MCF 10A (cell line): ENCODE data around the gene GNAT2. TPM values are rescaled to one million over a fixed set of nuclear protein-coding genes. Genes with fewer than 3 reads are reported as not detected.

Experiments used
- BruUV-seq: library from RNA; stranded (reverse); fragments of 400-500 nt; replicated peaks from 2 replicates; lab custom pipeline; 2021; lab: Mats Ljungman, UMichigan
- CTCF ChIA-PET: fragments of 300-600 bp; sonication (Branson Sonifier 250); formaldehyde crosslinking; extraction: SDS; loops from one replicate; lab custom pipeline; 2021; ENCODE audit warnings: antibody characterized with exemption, inconsistent platforms; lab: Yijun Ruan, JAX
- POLR2A ChIA-PET: fragments of 300-600, 350-650 bp; sonication (Branson Sonifier 250); formaldehyde crosslinking; extraction: SDS; loops from one replicate; lab custom pipeline; 2020; ENCODE audit warnings: antibody characterized with exemption, inconsistent platforms; lab: Yijun Ruan, JAX
- DNase-seq: peaks from one replicate; pipeline ENCODE4 v3.0.0-alpha.2; 2018; ENCODE audit not compliant: unreplicated experiment
- H3K27ac Mint-ChIP-seq: one replicate; pipeline ENCODE4 v1.8.0; 2022; ENCODE audit warnings: mild to moderate bottlenecking, low read depth, mixed read lengths; ENCODE audit not compliant: unreplicated experiment
- H3K27me3 Mint-ChIP-seq: one replicate; pipeline ENCODE4 v1.8.0; 2022; ENCODE audit warnings: mixed read lengths; ENCODE audit not compliant: insufficient read depth, unreplicated experiment
- H3K36me3 Mint-ChIP-seq: one replicate; pipeline ENCODE4 v1.8.0; 2022; ENCODE audit warnings: mild to moderate bottlenecking, moderate library complexity, mixed read lengths; ENCODE audit not compliant: insufficient read depth, unreplicated experiment
- H3K4me1 Mint-ChIP-seq: one replicate; pipeline ENCODE4 v1.8.0; 2022; ENCODE audit warnings: mixed read lengths; ENCODE audit not compliant: insufficient read depth, unreplicated experiment
- H3K4me3 Mint-ChIP-seq: one replicate; pipeline ENCODE4 v1.8.0; 2022; ENCODE audit warnings: mild to moderate bottlenecking, moderate library complexity, mixed read lengths; ENCODE audit not compliant: unreplicated experiment
- H3K9me3 Mint-ChIP-seq: one replicate; pipeline ENCODE4 v1.8.0; 2022; ENCODE audit warnings: mixed read lengths; ENCODE audit not compliant: unreplicated experiment
- CTCF ChIP-seq: fragments of 200-600 bp; IDR thresholded peaks from one replicate; pipeline ENCODE4 v1.8.0; 2022; ENCODE audit warnings: antibody characterized with exemption, mild to moderate bottlenecking; ENCODE audit not compliant: unreplicated experiment
- intact Hi-C: fragments of 100-400 bp; cut with micrococcal nuclease; formaldehyde crosslinking; loops from 2 replicates; pipeline ENCODE4 v1.14.1; 2022
- total RNA-seq: library from RNA; stranded (reverse); gene quantifications from 2 replicates; pipeline ENCODE4 v1.2.3, GENCODE V29; 2022

The GNAT2 gene
- total RNA-seq, 1 experiment from 2014 or later, result not detected

DNA sequence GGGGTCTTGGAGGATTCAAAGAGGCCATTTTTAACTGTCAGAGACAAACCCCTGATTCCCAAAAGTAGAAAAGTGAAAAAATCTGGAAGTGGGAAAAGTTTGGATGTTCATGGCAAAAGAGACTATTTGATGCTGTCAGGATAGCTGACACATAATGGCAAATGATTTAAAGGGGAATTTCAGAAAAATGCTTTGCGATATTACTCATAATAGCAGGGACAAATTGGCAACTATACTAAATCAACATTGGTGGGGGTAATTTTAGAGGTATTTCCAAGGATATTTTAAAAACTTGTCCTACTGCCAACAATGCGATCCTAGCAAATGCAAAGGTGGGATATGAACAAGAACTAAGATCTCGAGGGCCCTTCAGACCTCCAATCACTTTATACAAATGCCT lies 31.2 kb upstream of the GNAT2 start:
- peak; percentile 29 for DNase-seq
- H3K9me3 Mint-ChIP-seq, result no peaks in the 10 kb centered on the region
- no peak overlapping the region for H3K27ac Mint-ChIP-seq

GRCh38 chr1:109649491-109649914 lies 30.1 kb upstream of the GNAT2 start:
- no peak overlapping the region for H3K4me3 Mint-ChIP-seq
- no peaks in the 10 kb centered on the region for H3K9me3 Mint-ChIP-seq
- peaks cover 28% of the 10 kb centered on the region for H3K27me3 Mint-ChIP-seq
- intact Hi-C loops, result no loop called here
- TF ChIP-seq CTCF, result no peak
- no peaks in the 10 kb centered on the region for H3K4me1 Mint-ChIP-seq
- POLR2A ChIA-PET, result interaction anchor here (1.4 to 1.6 kb wide), 2 partner anchors 101 to 103 kb away, joined by 4 read pairs; partner anchors contain the start of gene GNAI3
- H3K27ac Mint-ChIP-seq, result no peak overlapping the region
- CTCF ChIA-PET, result interaction anchor here (0.6 to 7.5 kb wide), 7 partner anchors 9 to 332 kb away, joined by 3 to 75 read pairs (median 5); no protein-coding TSS in a partner anchor
- DNase-seq, result no peak
- H3K36me3 Mint-ChIP-seq, result peaks cover 6% of the 10 kb centered on the region
- BruUV-seq, result no TSS peak

More for the DNA sequence above, 31.2 kb upstream of the GNAT2 start:
- POLR2A ChIA-PET, result interaction anchor here (0.6 to 1.6 kb wide), 5 partner anchors 102 to 329 kb away, joined by 3 to 5 read pairs (median 4); partner anchors contain the start of gene GNAI3
- Mint-ChIP-seq H3K4me1 (no peaks in the 10 kb centered on the region), H3K4me3 (no peak overlapping the region), H3K36me3 (peaks cover 6% of the 10 kb centered on the region), H3K27me3 (peaks cover 35% of the 10 kb centered on the region)
- CTCF ChIA-PET, result interaction anchor here (0.6 to 7.5 kb wide), 8 partner anchors 10 to 333 kb away, joined by 3 to 75 read pairs (median 8); partner anchors contain the start of genes AHCYL1 and GNAI3
- no TSS peak for BruUV-seq
- TF ChIP-seq CTCF, result no peak
- intact Hi-C loops, result no loop called here

DNA sequence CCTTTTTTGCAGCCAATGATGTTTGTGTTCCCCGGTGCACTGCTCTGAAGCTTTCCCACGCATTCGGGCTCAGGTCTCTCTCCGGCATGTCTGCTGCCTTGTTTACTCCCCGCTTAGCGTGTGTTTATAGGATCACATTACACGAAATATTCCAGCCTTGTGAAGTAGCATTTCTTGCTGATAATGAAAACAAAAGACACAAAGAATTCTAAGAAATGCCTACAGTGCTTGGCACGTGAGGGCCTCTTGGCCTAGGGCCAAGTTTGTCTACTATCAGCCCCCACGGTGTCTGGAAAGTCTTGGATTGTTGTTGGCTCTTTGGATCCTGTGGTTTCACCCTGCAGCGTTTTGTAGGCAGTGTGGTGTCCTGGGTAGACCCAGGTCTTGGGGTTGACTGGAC lies 25.3 kb upstream of the GNAT2 start:
- BruUV-seq, result no TSS peak
- H3K4me3 Mint-ChIP-seq, result no peak overlapping the region
- no peak overlapping the region for H3K27ac Mint-ChIP-seq
- CTCF ChIA-PET, result interaction anchor here (0.6 to 17.2 kb wide), 6 partner anchors 11 to 340 kb away, joined by 3 to 459 read pairs (median 5); partner anchors contain the start of gene AHCYL1
- DNase-seq, result no peak
- peaks cover 3% of the 10 kb centered on the region for H3K36me3 Mint-ChIP-seq
- no peak for TF ChIP-seq CTCF
- H3K4me1 Mint-ChIP-seq, result no peaks in the 10 kb centered on the region
- POLR2A ChIA-PET, result interaction anchor here (1.0 to 1.7 kb wide), 2 partner anchors 98 to 341 kb away, joined by 3 read pairs; no protein-coding TSS in a partner anchor
- H3K9me3 Mint-ChIP-seq, result no peaks in the 10 kb centered on the region
- intact Hi-C loops, result no loop called here
- no peaks in the 10 kb centered on the region for H3K27me3 Mint-ChIP-seq

GRCh38 chr1:109643385-109644230 lies 24.2 kb upstream of the GNAT2 start:
- no TSS peak for BruUV-seq
- CTCF ChIA-PET, result interaction anchor here (0.6 to 17.2 kb wide), 26 partner anchors 8 to 341 kb away, joined by 3 to 459 read pairs (median 4); partner anchors contain the start of genes AHCYL1 and EPS8L3

More at GRCh38 chr1:109643385-109644230, 24.2 kb upstream of the GNAT2 start:
- Mint-ChIP-seq H3K36me3 (peaks cover 4% of the 10 kb centered on the region), H3K27ac (no peak overlapping the region), H3K27me3 (no peaks in the 10 kb centered on the region), H3K4me3 (no peak overlapping the region), H3K4me1 (no peaks in the 10 kb centered on the region), H3K9me3 (no peaks in the 10 kb centered on the region)
- intact Hi-C loops, result loop anchor here (1.0 kb wide), 2 partner anchors 130 to 341 kb away; partner anchors contain the start of gene AHCYL1
- DNase-seq, result peak; percentile 80
- TF ChIP-seq CTCF, result peak; percentile 85
- POLR2A ChIA-PET, result interaction anchor here (1.7 kb wide), 1 partner anchor 97 kb away, joined by 3 read pairs; no protein-coding TSS in a partner anchor
